Thoracic aorta (tissue), 2 donors: ENCODE results near the gene BANK1. TPM values are rescaled to one million over a fixed set of nuclear protein-coding genes. Genes with fewer than 3 reads are reported as not detected.

ENCODE experiments used
- ATAC-seq: fragments of 150-250 bp; one replicate; pipeline ENCODE4 v1.8.0; 2017; ENCODE audit warnings: low read depth; ENCODE audit not compliant: insufficient number of reproducible peaks, low FRiP score
- DNase-seq: peaks from one replicate; pipeline ENCODE4 v3.0.0-alpha.2; 2020; ENCODE audit warnings: low spot score
- H3K27ac ChIP-seq, 2 donors: fragments of 200-600 bp; sonication (generic); 1 replicate in 1 of 2; 2 replicates in 1 of 2; pipeline ENCODE4 v1.5.1; 2016; ENCODE audit warnings: mild to moderate bottlenecking in 2 of 2, moderate library complexity in 2 of 2
- H3K27me3 ChIP-seq: fragments of 200-600 bp; sonication (generic); replicated peaks from 2 replicates; pipeline ENCODE4 v1.6.0; 2016; ENCODE audit warnings: mild to moderate bottlenecking; ENCODE audit not compliant: insufficient read depth
- H3K36me3 ChIP-seq: fragments of 200-600 bp; sonication (generic); one replicate; pipeline ENCODE4 v1.5.1; 2016
- H3K4me1 ChIP-seq, 2 donors: fragments of 200-600 bp; sonication (generic); 1 replicate in 1 of 2; 2 replicates in 1 of 2; pipeline versions ENCODE4 v1.5.1 to v1.6.0; 2016; ENCODE audit warnings: low read depth in 2 of 2, mild to moderate bottlenecking in 1 of 2; ENCODE audit not compliant: control insufficient read depth in 1 of 2
- H3K4me3 ChIP-seq: fragments of 200-600 bp; sonication (generic); 2 replicates; pipeline ENCODE4 v1.5.1; 2016; ENCODE audit warnings: mild to moderate bottlenecking
- H3K9me3 ChIP-seq: fragments of 200-600 bp; sonication (generic); 2 replicates; pipeline ENCODE4 v1.5.1; 2016
- total RNA-seq, 2 donors: library from RNA; depleted of rRNA; stranded (reverse); fragments of >200 nt; gene quantifications; one replicate each; pipeline versions ENCODE4 v1.1.0 to v1.2.3, GENCODE V29; 2016
- TF ChIP-seq, protein P1 (sequence below): fragments of 200-600 bp; sonication (generic); IDR thresholded peaks from one replicate; pipeline ENCODE4 v1.5.1; 2019; ENCODE audit warnings: antibody characterized with exemption

The BANK1 gene
- total RNA-seq, 2 donors from 2014 or later, result 0.85 to 1.1 TPM

DNA sequence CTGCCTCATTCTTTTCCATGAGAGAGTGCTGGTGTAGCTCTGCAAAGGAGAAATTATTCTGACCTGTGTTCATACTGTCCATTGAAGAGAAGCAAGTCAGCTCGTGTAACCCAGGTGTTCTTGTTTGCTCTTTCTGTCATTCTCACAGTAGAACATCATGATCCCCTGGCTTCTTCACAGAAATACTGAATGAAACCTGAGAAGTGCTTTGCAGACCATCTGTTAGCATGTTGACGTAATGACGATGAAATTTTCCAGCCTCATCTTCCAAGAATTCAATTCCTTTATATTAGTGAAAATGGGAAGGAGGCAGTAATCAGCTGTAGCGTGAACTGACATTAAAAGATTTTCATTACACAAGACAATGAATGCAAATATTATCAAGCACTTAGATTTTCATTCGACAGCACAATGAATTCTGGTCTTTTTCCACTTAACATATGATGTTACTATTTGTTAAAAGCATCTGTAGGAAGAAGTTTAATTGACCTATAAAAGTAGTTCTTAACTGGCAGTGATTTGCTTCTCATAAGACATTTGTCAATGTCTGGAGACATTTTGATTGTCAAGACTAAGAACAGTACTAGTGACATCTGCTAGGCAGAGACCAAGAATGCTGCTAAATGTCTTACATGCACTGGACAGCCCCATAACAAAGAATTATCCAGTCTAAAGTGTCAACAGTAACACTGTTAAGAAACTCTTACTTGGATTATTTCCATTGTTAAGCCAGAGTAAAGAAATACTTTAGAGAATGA is 246.3 kb downstream of the BANK1 start:
- TF ChIP-seq, protein P1, sequence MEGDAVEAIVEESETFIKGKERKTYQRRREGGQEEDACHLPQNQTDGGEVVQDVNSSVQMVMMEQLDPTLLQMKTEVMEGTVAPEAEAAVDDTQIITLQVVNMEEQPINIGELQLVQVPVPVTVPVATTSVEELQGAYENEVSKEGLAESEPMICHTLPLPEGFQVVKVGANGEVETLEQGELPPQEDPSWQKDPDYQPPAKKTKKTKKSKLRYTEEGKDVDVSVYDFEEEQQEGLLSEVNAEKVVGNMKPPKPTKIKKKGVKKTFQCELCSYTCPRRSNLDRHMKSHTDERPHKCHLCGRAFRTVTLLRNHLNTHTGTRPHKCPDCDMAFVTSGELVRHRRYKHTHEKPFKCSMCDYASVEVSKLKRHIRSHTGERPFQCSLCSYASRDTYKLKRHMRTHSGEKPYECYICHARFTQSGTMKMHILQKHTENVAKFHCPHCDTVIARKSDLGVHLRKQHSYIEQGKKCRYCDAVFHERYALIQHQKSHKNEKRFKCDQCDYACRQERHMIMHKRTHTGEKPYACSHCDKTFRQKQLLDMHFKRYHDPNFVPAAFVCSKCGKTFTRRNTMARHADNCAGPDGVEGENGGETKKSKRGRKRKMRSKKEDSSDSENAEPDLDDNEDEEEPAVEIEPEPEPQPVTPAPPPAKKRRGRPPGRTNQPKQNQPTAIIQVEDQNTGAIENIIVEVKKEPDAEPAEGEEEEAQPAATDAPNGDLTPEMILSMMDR, result no peak
- H3K27ac ChIP-seq, result no peak overlapping the region
- H3K4me1 ChIP-seq, result no peaks in the 10 kb centered on the region
- no peak for DNase-seq
- H3K4me3 ChIP-seq, result no peak overlapping the region
- H3K9me3 ChIP-seq, result no peaks in the 10 kb centered on the region
- H3K36me3 ChIP-seq, result no peaks in the 10 kb centered on the region
- ATAC-seq, result no peak
- no peaks in the 10 kb centered on the region for H3K27me3 ChIP-seq

DNA sequence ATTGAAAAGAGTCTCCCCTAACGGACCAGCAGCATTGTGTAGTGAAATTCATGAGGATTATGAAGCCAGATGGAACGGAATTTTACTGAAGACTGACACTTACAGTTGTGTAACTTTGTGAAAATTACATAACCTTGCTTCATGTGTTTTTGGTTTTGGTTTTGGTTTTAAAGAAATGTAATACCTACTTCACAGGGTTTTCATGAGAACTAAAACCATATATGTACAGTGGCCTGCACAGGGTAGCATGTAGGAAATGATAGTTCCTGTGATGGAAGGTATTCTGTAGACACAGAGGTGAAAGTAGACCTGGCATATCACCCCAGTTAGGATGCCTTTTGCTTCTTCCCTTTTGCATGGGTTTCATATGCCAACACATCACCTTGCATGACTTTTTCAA is 247.0 kb downstream of the BANK1 start:
- DNase-seq (no peak), ATAC-seq (no peak)
- TF ChIP-seq, protein P1, result no peak
- H3K4me3 ChIP-seq, result no peak overlapping the region
- H3K27ac ChIP-seq, result no peak overlapping the region
- H3K9me3 ChIP-seq, result no peaks in the 10 kb centered on the region
- no peaks in the 10 kb centered on the region for H3K36me3 ChIP-seq
- H3K27me3 ChIP-seq, result no peaks in the 10 kb centered on the region
- no peaks in the 10 kb centered on the region for H3K4me1 ChIP-seq

DNA sequence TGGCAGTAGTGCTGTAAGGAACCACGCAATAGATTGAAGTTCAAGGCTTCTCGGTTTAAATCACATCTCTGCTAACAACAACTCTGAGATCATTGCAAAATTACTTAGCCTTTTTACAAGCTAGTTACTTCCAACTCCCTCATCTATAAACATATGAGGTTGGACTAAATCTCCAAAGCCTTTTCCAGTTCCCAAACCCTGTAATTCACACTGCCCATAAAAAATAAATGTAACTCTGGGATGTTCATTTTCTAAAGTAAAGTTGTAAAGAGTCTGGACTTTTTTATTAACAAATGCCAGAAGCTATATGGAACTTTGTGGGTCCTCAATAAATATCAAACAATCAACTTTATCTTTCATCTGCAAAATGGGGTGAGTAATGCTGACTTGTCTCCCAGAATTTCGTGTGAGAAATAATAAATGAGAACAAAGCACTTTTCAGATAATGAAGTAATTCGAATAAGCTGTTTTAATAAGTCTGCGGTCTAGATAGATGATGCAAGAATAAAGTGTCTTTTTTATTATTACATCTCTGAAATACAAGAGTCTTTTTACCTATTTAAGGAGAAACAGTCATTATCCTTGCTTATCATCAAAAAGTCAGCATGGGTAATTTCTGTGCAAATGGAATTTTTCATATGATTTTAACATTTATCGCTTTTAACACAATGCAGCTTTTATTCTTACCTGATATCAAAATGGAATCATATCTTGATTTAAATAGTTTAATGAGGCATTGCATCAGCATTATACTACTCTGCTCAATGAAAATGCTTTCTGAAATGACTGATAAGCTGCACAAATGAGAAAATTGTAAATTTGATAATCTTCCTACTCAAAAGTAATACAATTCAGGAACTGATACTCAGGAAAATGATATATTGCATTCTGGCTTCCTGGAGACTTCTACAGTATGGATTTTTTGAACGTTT is 252.6 kb downstream of the BANK1 start:
- TF ChIP-seq, protein P1, result no peak
- ATAC-seq (no peak), DNase-seq (no peak)
- Histone ChIP-seq H3K9me3 (no peaks in the 10 kb centered on the region), H3K4me3 (no peak overlapping the region), H3K27ac (no peak overlapping the region), H3K4me1 (no peaks in the 10 kb centered on the region), H3K36me3 (no peaks in the 10 kb centered on the region), H3K27me3 (no peaks in the 10 kb centered on the region)

DNA sequence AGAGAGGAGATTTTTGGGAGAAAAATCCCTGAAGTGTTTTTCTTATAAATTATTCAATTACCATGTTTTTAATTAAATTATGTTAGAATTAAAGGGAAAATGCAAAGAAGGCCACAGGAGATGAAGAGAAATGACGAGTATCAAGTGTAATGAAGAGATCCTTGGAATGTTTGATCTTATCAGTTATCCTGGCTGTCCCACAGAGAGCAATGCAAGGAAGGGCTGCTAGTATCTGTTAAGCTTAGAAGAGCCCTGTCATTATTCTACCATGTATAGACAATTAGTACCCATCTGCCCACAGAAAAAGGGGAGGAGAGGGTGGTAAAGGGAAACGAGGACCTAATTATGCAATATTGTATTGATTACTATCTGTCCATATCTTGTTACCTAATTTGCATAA is 257.1 kb downstream of the BANK1 start:
- no peaks in the 10 kb centered on the region for H3K9me3 ChIP-seq
- TF ChIP-seq, protein P1, result no peak
- ATAC-seq (no peak), DNase-seq (no peak)
- no peak overlapping the region for H3K4me3 ChIP-seq
- no peak overlapping the region for H3K27ac ChIP-seq
- H3K36me3 ChIP-seq, result no peaks in the 10 kb centered on the region
- H3K27me3 ChIP-seq, result no peaks in the 10 kb centered on the region
- H3K4me1 ChIP-seq, result no peaks in the 10 kb centered on the region

DNA sequence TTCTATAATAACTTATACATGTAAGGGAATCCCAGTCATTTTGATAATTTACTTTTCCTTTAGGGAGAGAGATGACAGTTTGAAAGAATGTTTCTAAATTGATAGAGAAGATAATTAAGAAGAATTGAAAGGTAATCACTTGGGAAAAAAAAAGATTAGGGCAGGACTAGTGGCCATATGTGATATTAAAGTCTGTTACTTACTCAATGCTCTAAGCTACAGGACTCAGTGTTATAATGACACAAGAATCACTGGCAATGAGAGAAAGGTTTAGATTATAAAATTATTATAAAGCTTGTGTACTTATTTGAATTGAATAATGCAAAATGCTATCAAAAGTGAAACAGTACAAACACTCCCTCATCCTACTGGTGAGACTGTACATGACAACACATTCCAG is 265.3 kb downstream of the BANK1 start:
- Histone ChIP-seq H3K36me3 (no peaks in the 10 kb centered on the region), H3K9me3 (no peaks in the 10 kb centered on the region), H3K27ac (no peak overlapping the region), H3K4me1 (peaks cover 0 to 10% of the 10 kb centered on the region in 2 donors), H3K27me3 (no peaks in the 10 kb centered on the region), H3K4me3 (no peak overlapping the region)
- DNase-seq (no peak), ATAC-seq (no peak)
- TF ChIP-seq, protein P1, result no peak
